NK-92 (cell line): ENCODE measurements around the gene DEFB128.
"Not testable (repeated sequence)": the region's sequence is repeated elsewhere in the genome, so short reads cannot be mapped to it uniquely, and the experiment has no call there.

ENCODE experiments used
- DNase-seq: peaks from one replicate; lab custom pipeline; 2025; ENCODE audit not compliant: unreplicated experiment; lab: John Stamatoyannopoulos, UW

DEFB128 gene

DNA sequence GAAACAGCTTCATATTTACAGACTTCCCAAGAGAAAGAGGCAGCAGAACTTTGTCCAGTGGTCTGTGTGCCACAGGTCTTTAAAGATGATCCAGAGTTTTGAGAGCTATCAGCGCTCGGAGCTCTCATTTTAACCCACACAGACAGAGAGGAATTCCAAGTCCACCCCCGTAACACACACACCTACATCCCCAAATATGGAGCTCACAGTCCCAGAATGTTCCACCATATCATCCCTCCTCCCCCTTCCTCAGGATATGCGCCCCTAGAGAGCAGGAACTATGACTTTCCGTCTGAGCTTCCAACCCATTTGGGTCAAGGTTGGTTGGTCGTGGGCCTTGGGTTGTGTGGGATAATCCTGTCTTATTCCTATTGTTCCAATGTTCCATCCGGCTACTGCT, at the start of gene DEFB128:
Gene DEFB128, minus strand, starts transcription at position 101 of the 400 bp plus-strand sequence. Its CDS starts 88 bp downstream, at position 13.
- no peak for DNase-seq

DNA sequence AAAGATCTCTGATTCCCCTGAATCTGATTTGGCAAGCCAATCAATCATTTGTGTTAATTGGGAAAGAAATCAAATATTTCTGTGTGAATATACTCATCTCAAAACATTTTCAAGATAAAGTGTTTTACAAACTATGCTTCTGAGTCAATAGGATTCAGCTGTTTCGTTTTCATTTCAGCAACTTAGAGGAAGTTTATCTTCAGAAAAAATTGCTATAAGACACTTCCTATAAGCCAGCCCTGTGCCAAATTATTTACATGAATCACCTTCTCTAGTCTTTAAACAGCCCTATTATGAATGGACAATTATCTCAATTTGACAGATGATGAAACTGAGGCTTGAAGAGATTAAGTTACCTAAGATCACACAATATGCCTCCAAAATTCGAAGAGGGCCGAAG, 48.4 kb upstream of the DEFB128 start:
- no peak for DNase-seq

DNA sequence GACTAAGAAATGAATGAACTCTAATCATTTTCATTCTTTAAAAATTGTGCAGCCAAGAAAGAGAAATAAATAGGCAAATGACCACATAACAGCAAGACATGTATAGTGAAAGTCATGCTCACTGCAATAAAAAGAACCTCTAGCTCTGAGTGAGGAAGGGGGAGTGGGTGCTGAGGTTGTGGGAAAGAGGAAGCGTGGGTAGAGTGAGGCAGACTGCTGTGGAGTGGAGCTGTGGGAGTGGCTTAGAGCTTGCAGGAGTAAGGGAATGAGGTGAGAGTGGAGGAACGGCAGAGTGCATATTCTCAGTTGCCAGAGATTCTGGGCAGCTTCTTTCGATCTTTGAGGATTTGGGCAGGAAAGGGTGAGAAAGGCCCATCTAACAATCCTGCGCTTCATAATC, 48.0 kb upstream of the DEFB128 start:
- DNase-seq = no peak

DNA sequence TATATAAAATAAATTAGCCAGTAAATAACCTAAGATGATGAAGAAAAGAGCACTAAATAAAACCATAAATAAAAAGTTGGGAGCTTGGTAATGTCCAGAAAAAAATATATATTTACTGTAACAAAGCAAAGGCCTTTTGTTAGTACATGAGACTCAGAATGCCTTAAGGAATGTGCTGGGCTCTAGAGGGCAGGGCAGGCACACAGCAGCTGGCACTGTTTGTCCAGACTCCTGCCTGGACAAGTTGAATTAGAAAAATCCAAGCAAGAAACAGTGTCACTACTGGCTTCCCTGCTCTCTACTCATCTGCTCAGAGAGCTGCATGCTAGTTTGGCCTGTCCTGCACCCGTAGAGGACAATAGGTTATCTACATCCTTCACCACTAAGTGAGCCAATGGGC, 46.4 kb upstream of the DEFB128 start:
- DNase-seq = no peak

DNA sequence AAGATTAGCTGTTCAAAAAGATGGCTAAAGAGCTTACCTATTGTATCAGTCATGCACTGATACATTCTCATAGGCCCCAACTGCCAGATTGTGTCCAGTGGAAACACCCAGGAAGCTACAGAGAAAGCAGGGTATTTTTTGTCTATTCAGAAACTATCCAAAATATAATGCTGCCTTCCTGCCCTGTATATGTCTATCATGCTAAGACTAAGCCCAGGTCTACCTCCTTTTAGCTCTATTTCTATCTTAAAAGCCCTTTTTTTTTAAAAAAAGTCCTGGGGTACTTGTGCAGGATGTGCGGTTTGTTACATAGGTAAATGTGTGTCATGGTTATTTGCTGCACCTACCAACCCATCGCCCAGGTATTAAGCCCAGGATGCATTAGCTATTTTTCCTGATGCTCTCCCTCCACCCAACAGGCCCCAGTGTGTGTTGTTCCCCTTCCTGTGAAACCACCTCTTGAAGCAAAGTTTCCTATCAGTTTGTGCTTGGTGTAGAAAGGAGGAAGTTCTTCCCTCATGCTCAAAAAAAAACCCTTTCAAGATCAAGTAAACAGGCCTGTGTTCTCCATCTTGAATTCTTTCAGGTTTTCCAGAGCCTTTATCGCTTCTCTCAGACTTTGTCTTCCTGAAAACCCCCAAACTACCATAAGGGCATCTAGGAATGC, 38.1 kb upstream of the DEFB128 start:
- no peak for DNase-seq

DNA sequence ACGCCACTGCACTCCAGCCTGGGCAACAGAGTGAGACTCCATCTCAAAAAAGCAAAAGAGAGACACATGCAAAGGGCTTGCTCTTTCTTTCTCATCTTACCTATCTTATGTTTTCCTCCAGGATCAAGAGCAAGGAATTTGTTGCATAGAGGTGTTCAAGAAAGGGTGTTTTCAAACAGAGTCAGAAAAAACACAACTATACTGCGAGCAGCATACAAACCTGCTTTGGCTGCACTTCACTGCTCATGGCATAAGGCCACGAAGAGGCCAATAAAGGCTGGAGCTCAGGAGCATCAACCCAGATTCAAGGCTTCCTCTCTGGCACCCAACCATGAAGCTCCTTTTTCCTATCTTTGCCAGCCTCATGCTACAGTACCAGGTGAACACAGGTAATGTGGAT, 37.4 kb upstream of the DEFB128 start, which contains the start of gene DEFB129:
Gene DEFB129, plus strand, starts transcription at position 301 of the 400 bp plus-strand sequence. Its CDS starts 31 bp downstream, at position 332.
- no peak for DNase-seq

DNA sequence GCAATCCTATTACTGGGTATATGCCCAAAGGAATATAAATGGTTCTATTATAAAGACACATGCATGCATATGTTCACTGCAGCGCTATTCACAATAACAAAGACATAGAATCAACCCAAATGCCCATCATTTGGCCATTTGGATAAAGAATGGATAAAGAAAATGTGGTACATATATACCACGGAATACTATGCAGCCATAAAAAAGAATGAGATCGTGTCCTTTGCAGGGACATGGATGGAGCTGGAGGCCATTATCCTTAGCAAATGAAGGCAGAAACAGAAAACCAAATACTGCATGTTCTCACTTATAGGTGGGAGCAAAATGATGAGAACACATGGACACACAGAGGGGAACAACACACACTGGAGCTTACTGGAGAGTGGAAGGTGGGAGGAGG, 36.4 kb upstream of the DEFB128 start:
- not testable (repeated sequence) for DNase-seq

DNA sequence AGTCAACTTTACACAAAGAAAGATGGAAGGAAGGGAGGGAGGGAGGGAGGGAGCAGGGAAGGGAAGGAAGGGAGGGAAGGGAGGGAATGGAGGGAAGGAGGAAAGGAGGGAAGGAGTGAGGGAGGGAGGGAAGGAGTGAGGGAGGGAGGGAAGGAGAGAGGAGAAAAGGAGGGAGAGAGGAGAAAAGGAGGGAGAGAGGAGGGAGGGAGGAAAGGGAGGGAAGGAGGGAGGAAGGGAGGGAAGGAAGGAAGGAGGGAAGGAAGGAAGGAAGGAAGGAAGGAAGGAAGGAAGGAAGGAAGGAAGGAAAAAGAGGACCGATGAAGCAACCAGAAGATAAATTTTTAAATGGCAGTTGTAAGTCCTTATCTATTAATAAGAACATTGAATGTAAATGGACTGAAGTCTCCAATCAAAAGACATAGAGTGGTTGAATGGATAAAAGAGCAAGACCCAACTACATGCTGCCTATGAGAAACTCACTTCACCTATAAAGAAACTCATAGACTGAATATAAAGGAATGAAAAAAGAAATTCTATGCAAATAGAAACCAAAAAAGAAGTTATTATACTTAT, 31.8 kb upstream of the DEFB128 start:
- DNase-seq = no peak

DNA sequence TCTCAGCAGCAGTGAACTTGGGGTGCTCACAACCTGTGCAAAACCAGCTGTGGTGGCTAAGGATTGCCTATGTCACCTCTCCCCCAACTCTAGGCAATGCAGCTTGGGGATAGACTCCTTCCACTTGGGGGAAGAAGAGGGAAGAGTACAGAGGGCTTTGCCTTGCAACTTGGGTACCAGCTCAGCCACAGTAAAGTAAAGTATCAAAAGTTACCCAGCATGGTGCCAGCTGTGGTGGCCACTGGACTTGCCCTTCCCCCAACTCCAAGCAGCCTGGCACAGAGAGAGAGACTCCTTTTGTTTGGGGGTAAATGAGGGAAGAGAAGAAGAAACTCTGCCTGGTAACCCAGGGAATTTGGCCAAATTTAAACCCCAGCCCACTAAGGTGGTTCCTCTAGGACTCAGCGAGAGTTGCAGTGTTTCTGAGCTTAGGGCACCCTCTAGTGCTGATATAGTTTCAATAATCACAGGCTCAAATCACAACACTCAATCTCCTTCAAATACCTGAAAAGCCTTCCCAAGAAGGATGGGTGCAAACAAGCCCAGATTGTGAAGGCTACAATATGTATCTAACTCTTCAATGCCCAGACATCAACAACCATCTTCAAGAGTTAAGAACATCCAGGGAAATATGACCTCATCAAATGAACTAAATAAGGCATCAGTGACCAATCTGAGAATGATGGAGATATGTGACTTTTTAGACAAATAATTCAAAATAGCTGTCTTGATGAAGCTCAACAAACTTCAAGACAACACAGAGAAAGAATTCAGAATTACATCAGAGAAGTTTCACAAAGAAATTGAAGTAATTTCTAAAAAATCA, 30.0 kb upstream of the DEFB128 start:
- DNase-seq = no peak

DNA sequence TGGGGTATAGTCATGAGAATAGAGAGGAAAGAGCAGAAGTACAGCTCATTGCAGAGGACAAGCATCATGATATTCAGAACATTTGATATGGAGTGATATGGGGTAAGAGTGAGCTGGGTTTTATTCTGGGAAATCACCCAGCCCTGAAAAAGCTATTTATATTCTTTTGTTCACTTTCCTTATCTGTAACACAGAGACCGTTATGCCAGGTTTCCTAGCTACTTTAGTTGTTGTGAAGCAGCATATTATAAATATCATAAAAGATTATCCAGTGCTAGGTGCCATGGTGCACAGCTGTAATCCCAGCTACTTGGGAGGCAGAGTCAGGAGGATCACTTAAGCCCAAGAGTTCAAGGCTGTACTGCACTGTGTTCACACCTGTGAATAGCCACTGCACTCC, 27.8 kb upstream of the DEFB128 start:
- no peak for DNase-seq

DNA sequence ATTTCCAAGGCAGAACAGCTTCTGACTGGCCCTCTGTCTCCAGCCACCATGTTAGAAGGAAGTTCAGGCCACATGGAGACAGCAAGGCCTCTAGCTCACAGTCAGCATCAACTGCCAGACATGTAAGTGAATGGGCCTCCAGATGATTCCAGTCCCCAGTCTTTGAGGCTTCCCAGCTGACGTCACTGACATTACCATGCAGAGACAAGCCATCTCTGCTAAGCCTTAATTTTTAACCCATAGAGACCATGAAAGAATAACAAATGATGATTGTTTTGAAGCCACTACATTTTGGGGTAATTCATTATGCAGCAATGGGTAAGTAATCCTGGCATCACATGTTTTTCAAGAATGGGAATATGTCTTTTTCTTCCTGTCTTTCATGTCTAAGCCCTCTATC, 26.3 kb upstream of the DEFB128 start:
- no peak for DNase-seq

DNA sequence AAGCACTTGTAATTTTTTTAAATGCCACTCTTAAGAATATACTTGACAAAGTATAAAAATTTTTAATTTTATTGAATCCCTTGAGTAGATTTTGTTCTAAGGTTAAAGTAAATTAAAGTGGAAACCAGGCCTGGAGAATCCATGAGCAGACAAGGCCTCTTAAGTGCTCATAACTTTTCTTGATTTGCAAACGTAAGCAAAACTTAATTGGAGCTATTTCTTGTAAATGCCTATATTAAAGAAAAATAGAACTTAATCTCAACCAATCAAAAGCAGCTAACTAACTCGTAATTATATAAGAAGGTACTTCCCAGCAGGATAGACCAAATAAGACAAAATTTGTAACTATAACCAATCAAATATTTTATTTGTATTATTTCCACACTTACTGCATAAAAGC, 24.9 kb upstream of the DEFB128 start:
- DNase-seq = no peak

DNA sequence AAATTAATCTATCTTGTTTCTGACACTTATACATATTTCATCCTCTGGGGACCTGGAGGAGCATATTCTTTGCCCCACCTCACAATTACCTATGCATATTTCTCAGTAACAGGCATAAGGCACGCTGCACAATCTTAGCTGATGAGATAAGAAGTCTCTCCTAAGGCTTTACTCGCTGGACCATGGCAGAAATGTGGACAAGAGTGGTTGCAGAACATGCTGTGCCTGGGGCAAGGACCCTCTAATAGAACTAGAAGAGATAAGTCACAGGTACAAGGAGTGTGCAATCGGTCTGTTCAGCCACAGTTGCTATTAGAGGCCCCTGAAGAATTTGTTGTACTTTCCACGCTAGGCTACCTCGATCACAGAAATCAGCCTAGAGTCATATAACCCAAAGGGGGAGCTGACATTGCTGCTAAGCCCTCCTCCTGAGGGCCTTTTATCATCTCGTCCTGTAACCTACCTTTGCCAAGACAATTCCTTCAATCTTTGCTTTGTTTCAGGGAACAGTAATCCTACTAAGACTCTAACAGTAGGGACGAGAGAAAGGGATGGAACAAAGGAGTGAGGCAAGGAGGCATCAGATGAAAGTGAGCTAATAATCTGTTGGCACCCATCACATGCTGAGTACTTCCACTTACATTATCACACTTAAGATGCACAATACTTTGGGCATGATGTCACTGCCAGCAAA, 21.4 kb upstream of the DEFB128 start:
- no peak for DNase-seq

DNA sequence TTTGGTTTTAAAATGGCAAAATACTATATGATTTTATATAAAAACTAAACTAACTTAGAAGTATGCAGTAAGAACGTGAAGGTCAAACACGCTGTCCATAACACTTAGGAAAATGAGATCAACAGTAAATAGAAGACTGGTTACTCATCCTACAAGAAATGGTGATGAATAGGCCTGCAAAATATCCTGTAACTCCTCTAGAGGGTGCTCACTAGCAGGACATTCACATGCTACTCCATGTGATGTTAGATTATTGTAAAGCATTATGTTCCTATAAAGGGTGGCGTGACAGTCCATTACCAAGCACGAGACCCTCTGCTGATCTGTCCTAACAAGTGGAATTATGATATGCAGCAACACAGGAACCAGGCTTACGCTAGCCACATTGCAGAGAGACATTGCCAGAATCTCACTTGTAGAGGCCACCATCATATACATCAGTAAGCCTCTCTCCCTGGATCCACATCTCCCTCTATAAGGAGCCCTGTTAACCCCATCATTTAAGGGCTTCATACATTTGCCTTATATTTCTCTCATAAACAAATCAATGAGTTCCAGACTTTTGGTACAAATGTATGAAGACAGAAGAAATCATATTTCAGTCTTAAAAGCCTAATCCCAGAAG, 19.5 kb upstream of the DEFB128 start:
- no peak for DNase-seq

DNA sequence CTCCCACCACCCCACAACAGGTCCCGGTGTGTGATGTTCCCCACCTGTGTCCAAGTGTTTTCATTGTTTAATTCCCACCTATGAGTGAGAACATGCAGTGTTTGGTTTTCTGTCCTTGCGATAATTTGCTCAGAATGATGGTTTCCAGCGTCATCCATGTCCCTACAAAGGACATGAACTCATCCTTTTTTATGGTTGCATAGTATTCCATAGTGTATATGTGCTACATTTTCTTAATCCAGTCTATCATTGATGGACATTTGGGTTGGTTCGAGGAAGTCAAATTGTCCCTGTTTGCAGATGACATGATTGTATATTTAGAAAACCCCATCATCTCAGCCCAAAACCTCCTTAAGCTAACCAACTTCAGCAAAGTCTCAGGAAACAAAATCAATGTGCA, 14.1 kb upstream of the DEFB128 start:
- not testable (repeated sequence) for DNase-seq

DNA sequence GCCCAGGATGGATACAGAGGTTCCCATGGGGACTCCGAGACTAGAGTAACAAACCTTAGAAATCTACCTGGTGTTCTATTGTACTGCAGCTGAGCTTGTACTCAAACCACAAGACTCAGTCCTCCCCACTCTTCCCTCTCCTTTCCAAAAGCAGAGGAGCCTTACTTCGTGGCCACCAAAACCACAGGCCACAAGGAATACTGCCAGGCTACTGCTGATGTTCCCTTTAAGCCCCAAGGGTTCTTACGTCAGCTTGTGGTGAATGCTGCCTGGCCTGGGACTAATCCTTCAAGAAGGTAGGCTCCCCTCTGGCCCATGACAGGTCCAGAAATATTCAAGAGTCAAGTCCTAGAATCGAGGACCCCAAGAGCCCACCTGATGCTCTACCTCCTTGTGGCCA, 10.5 kb upstream of the DEFB128 start:
- DNase-seq = no peak

DNA sequence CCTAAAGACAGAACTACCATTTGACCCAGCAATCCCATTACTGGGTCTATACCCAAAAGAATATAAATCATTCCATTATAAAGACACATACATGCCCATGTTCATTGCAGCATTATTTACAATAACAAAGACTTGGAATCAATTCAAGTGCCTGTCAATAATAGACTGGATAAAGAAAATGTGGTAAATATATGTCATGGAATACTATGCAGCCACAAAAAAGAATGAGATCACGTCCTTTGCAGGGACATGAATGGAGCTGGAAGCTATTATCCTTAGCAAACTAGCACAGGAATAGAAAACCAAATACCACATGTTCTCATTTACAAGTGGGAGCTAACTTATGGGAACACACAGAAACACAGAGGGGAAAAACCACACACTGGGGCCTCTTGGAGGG, 8.7 kb upstream of the DEFB128 start:
- DNase-seq = no peak

DNA sequence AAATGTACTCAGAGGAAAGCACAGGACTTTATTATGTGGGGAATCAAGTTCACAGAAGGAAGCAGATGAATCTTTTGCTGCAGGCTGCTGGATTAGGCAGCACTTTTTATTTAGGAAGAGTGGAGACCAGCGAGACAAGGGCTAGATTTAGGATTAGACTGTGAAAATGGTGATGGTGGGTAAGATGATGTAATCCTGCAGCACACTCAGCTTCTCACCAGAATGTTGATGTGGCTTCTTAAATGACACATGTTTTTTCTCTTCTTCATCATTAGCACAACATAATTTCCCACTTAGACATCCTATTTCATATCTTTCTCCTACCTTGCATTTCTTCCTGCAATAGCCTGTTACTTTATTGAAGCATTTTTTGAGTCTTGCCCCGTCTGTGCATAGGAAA, 1.8 kb downstream of the DEFB128 start:
- DNase-seq = no peak

DNA sequence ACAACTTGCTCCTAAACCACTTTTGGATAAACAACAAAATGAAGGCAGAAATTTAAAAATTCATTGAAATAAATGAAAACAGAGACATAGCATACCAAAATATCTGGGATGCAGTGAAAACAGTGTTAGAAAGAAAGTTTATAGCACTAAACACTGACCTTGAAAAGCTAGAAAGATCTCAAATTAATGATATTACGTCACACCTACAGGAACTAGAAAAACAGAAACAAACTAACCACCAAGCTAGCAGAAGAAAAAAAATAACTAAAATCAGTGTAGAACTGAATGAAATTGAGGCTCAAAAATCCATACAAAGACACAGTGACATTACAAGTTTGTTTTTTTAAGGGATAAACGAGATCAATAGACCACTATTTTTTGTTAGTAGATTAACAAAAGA, 5.2 kb downstream of the DEFB128 start:
- DNase-seq = no peak

DNA sequence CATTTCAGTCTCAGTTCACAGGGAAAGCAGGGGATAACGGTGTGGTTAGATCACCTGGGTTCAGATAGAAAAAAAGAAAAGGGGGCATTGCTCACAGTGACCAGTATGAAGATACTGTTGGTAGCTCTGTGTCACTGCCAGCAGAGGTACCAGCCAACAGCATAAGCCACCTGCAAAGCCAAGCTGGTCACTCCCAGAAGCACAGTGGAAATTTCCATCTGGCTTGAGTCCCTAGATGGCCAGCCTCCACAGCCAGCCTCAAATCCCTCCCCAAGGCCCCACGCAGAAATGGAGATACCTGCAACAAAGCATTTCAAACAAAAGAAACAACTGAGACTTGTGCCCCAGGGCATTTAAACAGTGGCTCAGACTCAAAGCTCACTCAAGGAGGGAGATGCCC, 20.6 kb downstream of the DEFB128 start:
- DNase-seq = no peak

DNA sequence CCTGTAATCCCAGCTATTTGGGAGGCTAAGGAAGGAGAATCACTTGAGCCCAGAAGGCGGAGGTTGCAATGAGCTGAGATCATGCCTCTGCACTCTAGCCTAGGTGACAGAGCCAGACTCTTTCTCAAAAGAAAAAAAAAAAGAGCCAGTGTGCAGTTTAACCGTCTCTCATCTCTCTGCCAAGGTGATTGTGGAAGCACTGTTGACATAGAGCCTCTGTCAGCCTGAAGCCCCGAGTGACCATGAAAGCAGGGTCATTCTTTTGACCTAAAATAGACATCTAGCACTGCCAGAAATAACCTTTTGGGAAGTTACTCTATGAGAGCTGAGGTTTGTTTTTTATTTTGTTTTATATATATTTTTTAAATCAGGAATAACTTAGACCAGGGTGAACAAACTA, 24.9 kb downstream of the DEFB128 start:
- no peak for DNase-seq
